HCEC 1CT (cell line): ENCODE measurements around the gene PAK4.

Source experiments
- DNase-seq: peaks from one replicate; pipeline ENCODE4 v3.0.0-alpha.2; 2017

PAK4 gene

DNA sequence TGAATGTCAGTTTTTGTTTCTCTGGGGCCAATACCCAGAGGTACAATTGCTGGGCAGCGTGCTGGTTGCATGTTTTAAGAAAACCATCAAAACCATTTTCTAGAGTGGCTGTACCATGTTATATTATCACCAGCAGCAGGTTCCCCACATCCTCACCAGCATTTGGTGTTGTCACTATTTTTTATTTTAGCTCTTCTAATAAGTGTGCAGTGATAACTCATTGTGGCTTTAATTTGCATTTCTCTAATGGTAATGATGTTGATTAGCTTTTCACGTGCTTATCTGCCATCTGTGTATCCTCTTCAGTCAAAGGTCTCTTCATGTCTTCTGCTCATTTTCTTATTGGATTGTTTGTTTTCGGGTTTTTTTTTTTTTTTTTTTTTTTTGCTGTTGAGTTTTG, 21.9 kb downstream of the PAK4 start:
- DNase-seq, result no peak

DNA sequence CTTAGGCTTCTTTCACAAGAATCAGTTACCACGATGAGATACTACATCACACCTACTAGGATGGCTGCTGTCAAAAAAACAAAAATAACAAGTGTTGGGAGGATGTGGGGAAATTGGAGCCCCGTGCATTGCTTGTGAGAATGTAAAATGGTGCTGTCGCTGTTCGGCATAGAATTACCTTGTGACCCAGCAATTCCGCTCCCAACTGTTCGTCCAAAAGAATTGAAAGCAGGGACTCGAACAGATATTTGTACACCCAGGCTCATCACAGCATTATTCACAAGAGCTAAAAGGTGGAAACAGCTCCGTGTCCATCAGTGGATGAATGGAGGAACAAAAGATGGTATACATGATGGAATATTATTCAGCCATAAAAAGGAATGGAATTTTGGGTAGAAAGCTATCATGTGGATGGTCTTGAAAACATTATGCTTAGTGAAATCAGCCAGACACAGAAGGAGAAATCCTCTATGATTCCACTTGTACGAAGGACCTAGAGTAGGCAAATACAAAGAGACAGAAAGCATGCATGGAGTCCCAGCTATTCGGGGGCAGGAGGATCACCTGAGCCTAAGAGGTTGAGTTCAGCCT, 23.4 kb downstream of the PAK4 start:
- DNase-seq, result no peak

DNA sequence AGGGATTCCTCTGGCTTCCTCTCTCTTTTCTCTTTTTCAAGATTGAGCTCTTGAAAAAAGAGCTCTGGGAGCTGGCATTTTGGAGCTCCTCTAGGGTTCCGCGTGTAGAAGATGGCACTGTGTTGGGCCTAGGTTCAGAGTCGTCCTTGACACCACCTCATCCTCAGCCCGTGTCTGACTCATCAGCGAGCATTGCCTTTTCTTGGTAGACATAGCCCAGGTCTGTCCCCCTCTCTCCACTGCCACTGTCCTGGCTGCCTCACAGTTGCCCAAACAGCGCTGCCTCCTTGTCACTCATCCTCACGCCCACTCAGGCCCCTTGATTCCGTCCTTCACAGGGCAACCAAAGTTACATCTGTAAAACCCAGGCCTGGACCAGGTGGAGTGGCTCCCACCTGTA, 24.6 kb downstream of the PAK4 start:
- no peak for DNase-seq

DNA sequence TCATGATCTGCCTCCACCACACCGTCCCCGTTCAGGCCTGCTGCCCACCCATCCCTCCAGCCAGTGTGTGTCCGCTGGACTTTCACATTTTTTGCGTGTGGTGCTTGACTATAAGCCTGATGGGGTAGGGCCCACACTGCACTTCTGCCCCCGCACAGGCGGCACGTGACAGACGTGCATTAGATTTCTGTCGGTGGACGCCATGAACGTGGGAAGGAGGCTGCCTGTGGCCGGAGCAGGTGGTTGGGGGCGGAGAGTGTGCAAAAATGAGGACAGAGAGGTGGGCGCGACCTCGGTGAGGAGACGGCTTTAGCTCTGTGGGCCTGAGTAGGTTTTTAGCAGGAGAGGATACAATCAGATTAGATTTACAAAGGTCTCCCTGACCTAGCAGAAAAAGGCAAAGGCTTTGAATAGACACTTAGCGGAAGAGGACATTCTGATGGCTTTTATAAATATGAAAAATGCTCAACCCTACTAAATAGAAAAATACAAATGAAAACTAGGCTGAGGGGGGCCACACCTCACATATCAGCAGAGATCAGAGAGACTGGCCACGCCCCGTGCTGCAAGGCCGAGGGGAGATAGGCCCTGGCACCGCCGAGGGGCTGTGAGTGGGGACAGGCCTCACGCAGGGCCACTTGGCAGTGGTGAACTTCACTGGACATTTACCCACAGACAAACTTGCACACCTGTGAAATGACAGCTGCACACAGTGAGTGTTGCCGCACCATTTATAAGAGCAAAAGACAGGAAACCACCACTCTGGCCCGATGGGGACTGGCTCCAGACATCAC, 25.4 kb downstream of the PAK4 start:
- no peak for DNase-seq

DNA sequence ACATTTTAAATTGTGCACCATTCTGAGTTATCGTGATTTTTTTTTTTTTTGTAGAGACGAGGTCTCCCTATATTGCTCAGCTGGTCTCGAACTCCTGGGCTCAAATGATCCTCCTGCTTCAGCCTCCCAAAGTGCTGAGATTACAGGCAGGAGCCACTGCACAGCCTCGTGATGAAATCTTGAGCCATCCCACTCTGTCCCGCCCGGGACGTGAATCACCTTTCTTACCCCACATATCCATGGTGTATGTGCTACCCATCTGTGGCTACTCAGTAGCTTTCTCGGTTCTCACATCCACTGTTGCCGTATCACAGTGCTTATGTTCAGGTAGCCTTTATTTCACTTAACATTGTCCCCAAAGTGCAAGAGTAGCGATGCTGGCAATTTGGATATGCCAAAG, 26.5 kb downstream of the PAK4 start:
- DNase-seq, result no peak

DNA sequence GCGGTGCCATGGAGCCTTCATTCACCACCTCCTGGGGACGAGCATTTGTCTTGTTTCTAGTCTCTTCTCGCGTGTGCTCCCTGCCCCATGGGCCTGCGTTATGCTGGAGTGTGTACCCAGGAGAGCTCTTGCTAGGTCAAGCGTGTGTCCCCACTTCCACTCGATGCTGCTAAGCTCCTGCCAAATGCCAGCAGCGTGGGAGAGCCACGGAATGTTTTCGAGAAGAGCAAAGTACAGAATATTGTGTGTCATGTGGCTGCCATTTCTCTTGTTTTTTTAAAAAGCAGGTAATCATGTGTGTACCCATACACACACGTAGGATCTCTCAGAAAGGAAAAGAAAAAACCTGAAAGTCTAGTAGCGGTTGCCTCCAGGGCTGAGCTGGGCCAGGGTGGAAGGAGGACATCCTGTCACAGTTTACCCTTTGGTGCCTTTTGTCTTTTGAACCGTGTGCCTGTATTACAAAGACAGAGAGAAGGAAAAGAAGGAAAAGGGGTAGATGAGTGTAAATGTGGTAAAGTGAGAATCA, 28.6 kb downstream of the PAK4 start:
- no peak for DNase-seq

DNA sequence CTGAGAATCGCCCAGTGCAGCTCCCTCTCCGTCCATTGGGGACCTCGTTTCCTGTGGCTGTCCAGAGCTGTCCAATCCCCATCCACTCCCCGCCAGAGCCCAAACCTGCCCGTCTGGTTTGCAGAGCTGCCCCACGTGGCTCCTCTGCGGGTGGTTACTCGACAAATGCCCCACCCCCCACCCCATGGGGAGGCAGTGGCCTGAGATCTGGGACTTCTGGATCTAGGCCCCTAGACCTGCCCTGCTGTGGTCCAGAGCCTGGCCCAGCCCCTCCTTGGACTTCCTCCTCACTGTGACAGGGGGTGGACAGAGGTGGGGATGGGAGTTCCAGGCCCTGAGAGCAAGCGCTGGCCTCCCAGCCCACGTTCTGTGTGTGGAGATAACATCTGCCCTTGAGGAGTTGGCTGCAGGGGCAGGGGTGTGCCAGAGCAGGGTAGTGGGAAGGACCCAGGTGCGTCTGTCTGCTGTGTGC, 29.1 kb downstream of the PAK4 start:
- no peak for DNase-seq

DNA sequence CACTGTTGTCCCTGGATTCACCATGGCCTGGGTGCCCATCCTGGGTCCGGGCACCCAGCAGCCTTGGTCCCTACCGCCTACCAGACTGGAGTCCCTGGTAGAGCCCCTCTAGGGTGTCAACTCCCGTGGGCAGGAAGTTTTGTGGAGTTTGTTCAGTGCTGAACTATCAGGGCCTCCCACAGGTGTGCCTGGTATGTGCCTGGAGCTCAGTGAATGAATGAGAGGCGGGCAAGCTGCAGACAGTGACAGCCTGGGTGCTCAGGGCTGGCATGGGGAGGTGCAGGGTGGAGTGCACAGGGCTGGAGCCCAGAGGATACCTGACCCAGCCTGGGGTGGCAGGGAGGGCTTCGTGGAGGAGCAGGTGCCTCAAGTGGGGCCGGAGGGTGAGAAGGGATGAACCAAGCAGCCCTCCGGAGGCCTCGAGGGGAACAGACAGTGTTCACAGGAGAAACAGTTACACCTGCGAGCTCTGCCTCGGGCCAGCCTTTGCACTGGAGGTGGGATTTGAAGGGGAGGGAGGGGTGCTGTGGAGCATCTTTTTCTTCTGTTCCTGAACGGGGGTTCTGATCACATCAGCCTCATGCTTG, 29.6 kb downstream of the PAK4 start:
- no peak for DNase-seq

DNA sequence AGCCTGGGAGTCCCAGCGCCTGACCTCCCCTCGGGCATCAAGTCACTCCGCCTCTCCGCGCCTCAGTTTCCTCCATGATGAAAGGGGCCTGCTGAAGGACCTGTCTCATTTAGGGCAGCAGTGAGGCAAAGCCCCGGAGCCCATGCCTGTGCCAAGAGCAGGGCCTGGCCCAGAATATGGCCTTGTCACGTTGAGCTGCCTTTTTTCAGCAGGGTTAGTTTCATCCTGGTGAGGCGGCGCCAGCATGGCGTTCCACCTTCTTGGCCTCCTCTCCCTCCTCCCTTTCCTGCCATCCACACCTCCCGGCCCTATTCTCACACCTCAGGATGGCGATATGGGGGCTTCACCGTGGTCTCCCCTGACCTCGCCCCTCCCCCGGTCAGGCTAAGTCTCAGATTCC, 30.2 kb downstream of the PAK4 start:
- no peak for DNase-seq

DNA sequence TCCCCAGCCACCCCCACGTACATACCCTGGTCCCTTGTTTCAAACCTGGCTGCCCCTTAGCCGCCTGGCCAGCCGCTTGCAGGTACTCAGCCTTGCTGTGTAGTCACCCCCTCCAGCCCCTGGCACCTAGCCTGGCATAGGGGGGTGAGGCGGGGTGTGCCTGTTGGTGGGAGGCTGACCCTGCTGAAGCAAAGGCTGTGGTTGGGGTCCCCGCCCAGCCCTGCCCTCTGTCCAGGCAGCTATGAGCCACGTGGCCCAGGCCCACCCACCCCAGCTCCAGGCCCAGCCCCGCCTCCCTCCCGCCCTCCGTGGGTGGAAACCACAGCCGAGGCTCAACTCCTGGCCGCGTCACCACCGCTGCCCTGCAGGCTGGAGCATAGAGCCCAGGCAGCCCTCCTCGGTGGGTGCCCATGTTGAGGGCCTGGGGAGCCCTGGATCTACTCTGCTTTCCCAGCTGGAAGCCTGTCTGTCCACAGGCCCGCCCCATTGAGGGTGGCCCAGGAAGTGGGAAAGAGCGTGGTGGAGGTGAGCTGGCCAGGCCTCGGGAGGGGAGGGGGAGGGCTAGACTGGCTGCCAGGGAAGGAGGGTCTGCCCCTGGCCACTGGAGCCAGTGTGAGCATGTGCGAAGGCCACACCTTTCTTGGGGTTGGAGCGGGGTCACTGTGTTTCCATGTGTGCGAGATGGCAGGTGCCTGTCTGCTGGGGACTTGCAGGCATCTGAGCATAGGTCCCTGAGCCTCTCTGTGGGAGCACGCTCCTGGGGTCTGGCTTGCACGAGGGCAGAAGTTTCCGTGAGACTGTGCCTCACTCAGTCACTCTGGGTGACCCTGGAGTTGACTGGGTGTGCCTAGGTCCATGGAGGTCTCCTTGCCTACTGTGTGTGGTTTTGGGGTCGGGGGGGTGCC, 31.0 kb downstream of the PAK4 start:
- no peak for DNase-seq

DNA sequence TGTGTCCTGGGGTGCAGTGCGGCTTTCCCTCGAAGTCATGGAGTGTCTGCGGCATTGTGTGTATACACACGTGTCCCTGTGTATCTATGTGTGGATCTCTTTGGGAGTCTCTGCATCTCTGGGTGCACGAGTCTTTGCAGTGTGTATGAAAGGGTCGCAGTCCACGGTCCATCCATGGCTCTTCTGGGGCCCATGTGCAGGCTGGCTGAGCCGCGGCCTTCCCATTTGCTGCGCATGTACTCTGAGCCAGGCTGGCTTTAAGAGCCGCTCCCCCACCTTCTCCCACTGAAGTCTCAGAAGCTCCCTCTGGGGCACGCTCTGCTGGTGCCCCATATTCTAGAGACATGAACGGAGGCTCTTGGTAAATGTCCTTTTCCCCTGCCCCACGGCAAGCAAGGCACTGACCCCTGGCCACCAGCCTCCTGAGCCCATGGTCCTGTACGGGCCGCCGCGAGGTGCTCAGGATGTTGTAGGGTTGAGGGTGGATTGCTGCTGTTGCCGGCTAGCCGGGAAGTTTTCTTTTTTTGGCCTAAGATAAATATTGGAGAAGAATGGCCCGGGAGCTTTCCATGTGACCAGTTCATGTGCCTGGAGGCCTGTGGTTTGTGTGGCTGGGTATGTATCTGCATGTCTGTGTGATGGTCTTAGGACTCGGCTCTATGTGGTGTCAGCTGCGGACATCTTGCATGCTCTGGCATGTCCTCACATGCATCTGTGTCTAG, 31.9 kb downstream of the PAK4 start:
- DNase-seq, result no peak

DNA sequence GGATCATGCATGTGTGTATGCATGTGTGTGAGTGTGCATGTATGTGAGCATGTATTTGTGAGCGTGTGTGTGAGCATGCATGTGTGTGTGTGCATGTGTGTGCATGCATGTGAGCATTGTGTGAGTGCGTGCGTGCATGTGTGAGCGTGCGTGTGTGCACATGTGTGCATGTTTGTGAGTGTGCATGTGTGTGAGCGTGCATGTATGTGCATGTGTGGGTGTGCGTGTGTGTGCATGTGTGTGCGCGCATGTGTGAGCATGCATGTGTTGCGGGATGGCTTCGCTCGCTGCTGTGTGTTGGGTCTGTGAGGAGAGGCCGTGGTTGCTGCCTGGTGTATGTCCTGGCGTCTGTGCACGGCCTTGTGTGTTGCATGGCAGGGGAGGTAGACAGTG, 32.4 kb downstream of the PAK4 start:
- DNase-seq, result no peak

DNA sequence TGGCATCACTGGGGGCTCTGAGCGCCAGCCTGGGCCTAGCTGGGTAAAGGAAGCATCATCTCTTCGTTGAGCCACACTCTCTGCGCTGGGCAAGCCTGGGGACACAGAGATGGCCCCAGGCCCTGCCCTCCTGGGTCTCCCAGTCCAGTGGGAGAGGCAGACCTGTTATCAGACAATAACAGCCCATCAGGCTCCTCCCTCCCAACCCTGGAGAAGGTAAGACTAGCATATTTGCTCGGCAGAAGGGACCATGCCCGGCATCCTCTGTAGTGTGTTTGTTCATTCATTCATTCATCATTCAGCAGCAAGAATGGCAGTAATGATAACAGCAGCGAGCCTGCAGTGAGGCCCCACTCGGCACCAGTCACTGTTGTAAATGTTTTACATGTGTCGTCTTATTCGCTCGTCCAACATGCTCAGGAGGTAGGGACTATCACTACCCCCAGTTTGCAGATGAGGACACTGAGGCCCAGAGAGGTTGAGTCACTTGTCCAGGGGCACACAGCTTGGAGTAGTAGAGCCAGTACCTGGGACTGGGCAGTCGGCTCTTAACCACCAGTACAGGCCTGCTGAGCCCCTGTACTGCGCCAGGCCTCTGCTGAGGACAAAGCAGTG, 33.2 kb downstream of the PAK4 start:
- DNase-seq, result no peak

DNA sequence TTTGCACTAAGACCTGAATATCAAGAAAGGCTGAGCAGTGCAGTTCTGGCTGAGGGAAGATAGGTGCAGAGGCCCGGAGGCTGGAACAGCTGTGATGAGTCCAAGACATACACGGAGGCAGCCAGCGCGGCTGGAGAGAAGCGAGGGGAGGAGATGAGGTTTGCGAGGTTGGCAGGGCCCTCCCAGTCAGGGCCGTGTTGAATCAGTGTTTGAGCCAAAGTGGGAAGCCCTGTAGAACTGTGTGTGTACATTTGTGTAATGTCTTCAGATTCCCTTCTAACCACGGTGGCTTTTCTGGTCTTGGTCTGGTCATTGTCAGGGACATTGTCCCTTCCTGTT, 34.9 kb downstream of the PAK4 start:
- DNase-seq, result no peak

DNA sequence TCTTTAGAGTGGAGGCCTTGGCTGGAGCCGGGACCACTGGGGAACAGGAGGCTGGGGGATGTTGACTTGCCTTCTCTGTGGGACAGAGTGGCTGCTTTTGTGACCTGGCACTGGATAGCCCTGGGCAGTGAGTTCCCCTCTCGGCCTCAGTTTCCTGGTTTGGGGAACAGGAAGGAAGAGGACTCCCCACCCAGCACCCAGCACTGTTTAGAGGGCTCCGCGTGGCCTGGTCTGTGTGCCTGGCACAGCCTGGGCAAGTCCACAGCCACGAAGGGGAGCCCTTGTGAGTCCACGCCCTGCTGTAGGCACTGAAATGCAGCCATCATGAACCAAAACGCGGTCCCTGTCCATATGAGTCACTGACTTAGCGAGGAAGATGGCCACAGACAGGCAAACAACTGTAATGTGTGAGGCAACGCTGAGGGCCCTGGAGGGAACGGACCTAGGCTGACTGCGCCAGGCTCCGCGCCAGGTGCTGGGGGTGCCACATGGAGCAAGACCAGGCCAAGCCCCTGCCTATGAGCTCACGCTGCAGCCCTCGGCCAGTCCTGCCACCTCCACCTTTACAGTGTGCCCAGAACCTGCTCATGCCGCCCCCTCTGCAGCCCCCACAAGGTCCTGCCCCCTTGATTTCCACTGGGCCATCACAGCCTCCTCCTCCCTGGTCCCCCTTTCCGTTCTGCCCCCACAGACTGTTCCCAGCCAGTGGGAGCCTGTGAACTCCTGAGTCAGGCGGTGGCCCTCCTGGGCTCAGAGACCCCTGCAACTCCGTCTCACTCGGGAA, 35.5 kb downstream of the PAK4 start:
- DNase-seq, result no peak

DNA sequence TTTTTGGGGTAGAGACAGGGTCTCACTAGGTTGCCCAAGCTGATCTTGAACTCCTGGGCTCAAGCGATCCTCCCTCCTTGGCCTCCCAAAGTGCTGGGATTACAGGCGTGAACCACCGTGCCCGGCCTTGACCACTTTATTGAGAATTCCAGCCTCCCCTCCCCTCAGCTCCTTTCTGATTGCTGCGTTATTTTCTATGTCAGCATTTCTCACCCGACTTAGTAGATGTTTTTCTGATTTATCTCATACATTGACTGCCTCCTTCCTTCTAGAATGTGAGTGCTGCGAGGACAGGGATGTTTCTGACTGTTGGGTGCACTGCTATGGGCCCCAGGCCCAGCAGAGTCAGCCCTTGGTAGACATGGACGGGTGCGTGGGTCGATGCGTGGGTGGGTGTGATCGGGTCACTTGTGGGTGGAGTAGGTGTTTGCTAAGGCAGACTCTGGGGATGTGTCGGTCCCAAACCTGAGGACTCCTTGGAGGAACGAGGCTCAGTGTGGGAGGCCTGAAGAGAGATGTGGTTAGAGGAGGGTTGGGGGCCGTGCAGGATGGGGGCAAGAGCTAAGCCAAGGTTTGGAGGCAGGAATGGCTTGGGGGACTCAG, 37.0 kb downstream of the PAK4 start:
- DNase-seq, result no peak

DNA sequence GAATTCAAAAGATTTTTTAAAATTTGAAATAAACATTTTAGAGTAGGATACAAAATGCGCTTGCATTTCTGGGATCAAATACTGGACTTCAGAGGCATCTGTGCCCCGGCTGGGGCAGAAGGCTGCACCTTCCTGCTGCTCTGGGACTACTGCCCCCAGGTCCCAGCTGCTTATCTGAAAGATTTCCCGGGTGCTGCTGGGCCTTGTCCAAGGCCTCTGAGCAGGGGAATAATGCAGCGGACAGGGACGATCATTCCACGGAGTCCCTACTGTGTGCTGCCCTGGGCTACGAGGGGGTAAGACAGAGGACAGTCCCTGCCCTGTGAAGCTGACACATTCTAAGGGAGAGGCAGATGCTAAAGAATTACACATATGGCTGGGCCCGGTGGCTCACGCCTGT, 38.0 kb downstream of the PAK4 start:
- DNase-seq, result no peak

DNA sequence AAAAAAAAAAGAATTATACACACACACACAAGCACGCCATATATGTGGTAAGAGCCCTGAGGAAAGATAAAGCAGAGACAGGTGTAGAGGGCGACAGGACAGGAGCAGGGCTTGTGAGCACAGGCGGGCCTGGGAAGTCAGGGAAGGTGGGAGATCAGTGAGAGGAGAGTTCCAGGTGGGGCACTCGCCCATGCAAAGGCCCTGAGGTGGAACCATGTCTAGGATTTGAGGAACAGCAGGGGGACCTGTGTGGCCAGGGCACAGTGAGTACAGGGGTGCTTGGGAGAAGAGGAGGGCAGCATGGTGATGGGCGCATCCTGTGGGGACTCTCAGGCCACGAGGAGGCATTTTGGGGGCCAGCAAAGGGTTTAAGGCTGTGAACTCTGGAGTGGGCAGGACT, 38.7 kb downstream of the PAK4 start:
- no peak for DNase-seq

DNA sequence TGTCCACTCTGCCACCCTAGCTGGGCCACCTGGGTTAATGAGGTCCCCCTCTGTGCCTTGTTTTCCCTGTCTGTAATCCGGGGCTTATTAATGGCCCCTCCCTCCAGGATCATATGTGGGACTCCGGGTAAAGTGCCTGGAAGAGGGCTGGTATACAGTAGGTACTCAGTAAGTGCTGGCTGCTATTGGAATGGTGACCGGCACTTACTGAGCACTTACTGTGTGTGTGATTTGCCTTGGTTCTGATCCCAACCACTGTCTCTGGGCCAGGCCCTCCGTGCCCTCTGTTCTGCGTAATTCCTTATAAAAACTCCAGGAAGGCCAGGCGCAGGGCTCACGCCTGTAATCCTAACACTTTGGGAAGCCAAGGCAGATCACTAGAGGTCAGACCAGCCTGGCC, 40.3 kb downstream of the PAK4 start:
- no peak for DNase-seq

DNA sequence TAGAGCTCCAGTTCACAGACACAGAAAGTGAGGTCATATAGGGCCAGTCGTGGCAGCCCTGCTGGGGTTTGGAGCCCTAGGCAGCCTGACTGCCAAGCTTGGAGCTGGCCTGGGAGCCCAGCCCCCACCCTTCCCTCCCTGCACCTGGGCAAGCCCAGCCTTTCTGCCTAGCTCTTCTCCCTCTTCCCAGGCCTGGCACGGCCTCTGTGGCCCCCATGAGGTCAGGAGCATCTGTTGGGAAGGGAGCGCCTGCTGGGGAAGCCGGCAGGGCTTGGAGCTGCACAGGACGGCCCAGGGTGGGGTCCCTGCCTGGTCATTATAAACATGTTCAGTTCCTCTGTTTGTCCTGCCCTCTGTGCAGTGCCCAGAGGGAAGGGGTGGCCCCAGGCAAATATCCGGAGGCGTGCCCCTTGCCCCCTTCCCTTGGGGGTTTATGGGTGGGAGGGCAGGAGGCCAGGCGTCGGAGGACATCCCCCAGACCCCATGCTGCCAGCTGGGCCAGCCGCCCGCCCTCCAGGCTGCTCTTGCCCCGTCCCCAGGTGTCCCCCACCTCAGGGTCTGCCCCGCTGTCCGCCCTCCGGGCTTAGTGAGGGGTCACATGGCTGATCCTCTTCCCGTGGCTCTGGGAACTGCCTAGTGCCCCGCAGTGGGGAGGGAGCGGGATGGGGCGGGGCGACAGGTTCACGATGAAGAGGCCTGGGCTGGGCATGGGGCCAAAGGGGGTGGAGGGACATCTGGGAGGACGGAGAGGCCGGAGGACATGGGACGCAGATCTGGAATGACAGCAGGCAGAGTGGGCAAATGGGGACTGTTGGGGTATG, 41.2 kb downstream of the PAK4 start:
- DNase-seq, result no peak
